IMR-90 (cell line): ENCODE results near the gene PCBP3. TPM values are rescaled to one million over a fixed set of nuclear protein-coding genes. Genes with fewer than 3 reads are reported as not detected.
A peak's percentile ranks its signal among the peaks of the same experiment; 100 is the strongest.

Experiments
- ATAC-seq: fragments of 200-7000 bp; cut with Tn5 transposase; 2 replicates; pipeline ENCODE4 v1.9.1; 2020; ENCODE audit warnings: low read depth, mild to moderate bottlenecking, moderate library complexity
- BruUV-seq: library from RNA; stranded (reverse); fragments of 400-500 nt; replicated peaks from 2 replicates; lab custom pipeline; 2021; lab: Mats Ljungman, UMichigan
- CTCF ChIA-PET: fragments of 300-600 bp; formaldehyde crosslinking; extraction: SDS; loops from one replicate; lab custom pipeline; 2021; ENCODE audit warnings: antibody characterized with exemption; lab: Yijun Ruan, JAX
- POLR2A ChIA-PET: fragments of 300-600 bp; sonication (Branson Sonifier 250); formaldehyde crosslinking; loops from one replicate; lab custom pipeline; 2022; ENCODE audit warnings: antibody characterized with exemption; ENCODE audit not compliant: unreplicated experiment; lab: Charles Lee
- DNase-seq: peaks from one replicate; pipeline ENCODE4 v3.0.0; 2013
- H2AFZ ChIP-seq: replicated peaks from 2 replicates; pipeline ENCODE3; 2013; ENCODE audit warnings: low read length, mild to moderate bottlenecking; ENCODE audit not compliant: poor library complexity
- H2AK5ac ChIP-seq: 2 replicates; pipeline ENCODE4 v1.6.1; 2013; ENCODE audit warnings: low read depth, low read length, inconsistent platforms
- H2AK9ac ChIP-seq: replicated peaks from 2 replicates; pipeline ENCODE3; 2013; ENCODE audit warnings: mild to moderate bottlenecking, low read depth, low read length, moderate library complexity; ENCODE audit not compliant: poor library complexity
- H2BK120ac ChIP-seq: 2 replicates; pipeline ENCODE4 v1.6.1; 2013; ENCODE audit warnings: low read depth, low read length, inconsistent platforms
- H2BK15ac ChIP-seq: 3 replicates; pipeline ENCODE4 v1.6.1; 2013; ENCODE audit warnings: low read depth, low read length, inconsistent platforms
- H2BK20ac ChIP-seq: 2 replicates; pipeline ENCODE4 v1.6.1; 2013; ENCODE audit warnings: low read depth, mild to moderate bottlenecking, inconsistent platforms, low read length, moderate library complexity
- H2BK5ac ChIP-seq: 2 replicates; pipeline ENCODE4 v1.6.1; 2013; ENCODE audit warnings: mild to moderate bottlenecking, low read depth, low read length, inconsistent platforms; ENCODE audit not compliant: poor library complexity, severe bottlenecking
- H3K14ac ChIP-seq: replicated peaks from 2 replicates; pipeline ENCODE4 v1.6.1; 2013; ENCODE audit warnings: low read depth, low read length, inconsistent platforms
- H3K18ac ChIP-seq: 2 replicates; pipeline ENCODE4 v1.6.1; 2013; ENCODE audit warnings: low read depth, low read length, control low read depth
- H3K23ac ChIP-seq: 2 replicates; pipeline ENCODE4 v1.6.1; 2013; ENCODE audit warnings: low read depth, low read length, inconsistent platforms
- H3K27ac ChIP-seq: 2 replicates; pipeline ENCODE4 v1.5.1; 2013; ENCODE audit warnings: mild to moderate bottlenecking, control low read depth, low read length; ENCODE audit not compliant: insufficient read depth
- H3K27me3 ChIP-seq: 2 replicates; pipeline ENCODE4 v1.6.1; 2013; ENCODE audit warnings: low read length; ENCODE audit not compliant: control insufficient read depth, insufficient read depth
- H3K36me3 ChIP-seq: 2 replicates; pipeline ENCODE4 v1.6.1; 2013; ENCODE audit warnings: low read length, mixed read lengths; ENCODE audit not compliant: control insufficient read depth, insufficient read depth
- H3K4ac ChIP-seq: 2 replicates; pipeline ENCODE4 v1.6.1; 2013; ENCODE audit warnings: low read depth, low read length, inconsistent platforms
- H3K4me1 ChIP-seq: 2 replicates; pipeline ENCODE4 v1.6.1; 2013; ENCODE audit warnings: low read length, mixed read lengths; ENCODE audit not compliant: control insufficient read depth, insufficient read depth
- H3K4me2 ChIP-seq: 2 replicates; pipeline ENCODE4 v1.6.1; 2013; ENCODE audit warnings: low read depth, mild to moderate bottlenecking, control low read depth, low read length, moderate library complexity
- H3K4me3 ChIP-seq: 2 replicates; pipeline ENCODE4 v1.5.1; 2013; ENCODE audit warnings: low read depth, mild to moderate bottlenecking, control low read depth, low read length, moderate library complexity; ENCODE audit not compliant: insufficient read depth
- H3K56ac ChIP-seq: 2 replicates; pipeline ENCODE4 v1.6.1; 2013; ENCODE audit warnings: low read length, inconsistent platforms; ENCODE audit not compliant: insufficient read depth; ENCODE audit errors: extremely low read depth
- H3K79me1 ChIP-seq, 2 experiments: 2 replicates each; pipeline ENCODE4 v1.6.1; 2013; ENCODE audit warnings: low read length in 2 of 2, inconsistent platforms in 1 of 2, low read depth in 1 of 2
- H3K9ac ChIP-seq: 2 replicates; pipeline ENCODE4 v1.6.1; 2013; ENCODE audit warnings: low read depth, low read length, control low read depth
- H3K9me1 ChIP-seq: 2 replicates; pipeline ENCODE4 v1.6.1; 2013; ENCODE audit warnings: low read length, inconsistent platforms; ENCODE audit not compliant: insufficient read depth
- H3K9me3 ChIP-seq: 2 replicates; pipeline ENCODE4 v1.6.1; 2013; ENCODE audit warnings: low read length; ENCODE audit not compliant: control insufficient read depth, insufficient read depth
- H4K20me1 ChIP-seq: 2 replicates; pipeline ENCODE4 v1.6.1; 2013; ENCODE audit warnings: low read length, inconsistent platforms; ENCODE audit not compliant: insufficient read depth
- H4K5ac ChIP-seq: 2 replicates; pipeline ENCODE4 v1.6.1; 2013; ENCODE audit warnings: mild to moderate bottlenecking, low read depth, low read length, control low read depth
- H4K8ac ChIP-seq, 2 experiments: 2 replicates each; pipeline ENCODE4 v1.6.1; 2013; ENCODE audit warnings: low read depth in 2 of 2, low read length in 2 of 2, control low read depth in 1 of 2, inconsistent platforms in 1 of 2
- H4K91ac ChIP-seq: 2 replicates; pipeline ENCODE4 v1.6.1; 2013; ENCODE audit warnings: low read depth, low read length, inconsistent platforms; ENCODE audit not compliant: insufficient read depth
- BHLHE40 ChIP-seq: fragments of 150-350 bp; IDR thresholded peaks from 2 replicates; pipeline ENCODE4 v1.6.1; 2016; ENCODE audit warnings: mild to moderate bottlenecking, low read depth, low read length
- CEBPB ChIP-seq: IDR thresholded peaks from 2 replicates; pipeline ENCODE4 v1.6.1; 2012; ENCODE audit warnings: low read depth, low read length, improper control_type of control experiment
- CHD1 ChIP-seq: IDR thresholded peaks from 2 replicates; pipeline ENCODE4 v1.6.1; 2012; ENCODE audit warnings: low read depth, low read length, improper control_type of control experiment
- FOS ChIP-seq: fragments of 150-350 bp; IDR thresholded peaks from 2 replicates; pipeline ENCODE4 v1.6.1; 2016; ENCODE audit warnings: low read depth, low read length
- MAFK ChIP-seq: IDR thresholded peaks from 2 replicates; pipeline ENCODE4 v1.6.1; 2012; ENCODE audit warnings: low read depth, low read length, improper control_type of control experiment
- MAZ ChIP-seq: IDR thresholded peaks from 2 replicates; pipeline ENCODE4 v1.6.1; 2012; ENCODE audit warnings: low read depth, mild to moderate bottlenecking, low read length, improper control_type of control experiment, moderate library complexity, borderline replicate concordance
- MXI1 ChIP-seq: IDR thresholded peaks from 2 replicates; pipeline ENCODE4 v1.6.1; 2012; ENCODE audit warnings: low read depth, mild to moderate bottlenecking, low read length, moderate library complexity, borderline replicate concordance
- NFE2L2 ChIP-seq: fragments of 150-350 bp; IDR thresholded peaks from 2 replicates; pipeline ENCODE4 v1.6.1; 2016; ENCODE audit warnings: low read depth, mild to moderate bottlenecking, low read length
- POLR2A ChIP-seq: IDR thresholded peaks from 2 replicates; pipeline ENCODE4 v1.6.1; 2012; ENCODE audit warnings: mild to moderate bottlenecking, low read depth, low read length
- RAD21 ChIP-seq: IDR thresholded peaks from 2 replicates; pipeline ENCODE4 v1.6.1; 2012; ENCODE audit warnings: low read length, improper control_type of control experiment
- RCOR1 ChIP-seq: IDR thresholded peaks from 2 replicates; pipeline ENCODE4 v1.6.1; 2012; ENCODE audit warnings: mild to moderate bottlenecking, low read length, improper control_type of control experiment; ENCODE audit not compliant: insufficient replicate concordance
- RFX5 ChIP-seq: IDR thresholded peaks from 2 replicates; pipeline ENCODE4 v1.8.0; 2012; ENCODE audit warnings: low read depth, mild to moderate bottlenecking, low read length, moderate library complexity
- SMC3 ChIP-seq: fragments of 150-350 bp; IDR thresholded peaks from 2 replicates; pipeline ENCODE4 v1.6.1; 2016; ENCODE audit warnings: low read depth, mild to moderate bottlenecking, antibody characterized with exemption, low read length, moderate library complexity
- WGBS, 2 experiments: methylation state at CpG; one replicate each; pipeline versions ENCODE4 v1.1.5 to v1.1.7; 2013; ENCODE audit warnings: missing lambda C conversion rate in 2 of 2; ENCODE audit not compliant: insufficient read length in 1 of 2; ENCODE audit errors: extremely low coverage in 2 of 2; 5-methylcytosine and 5-hydroxymethylcytosine counted together
- dilution Hi-C: fragments of 300-500 bp; cut with HindIII; formaldehyde crosslinking; loops from one replicate; pipeline ENCODE4 v1.14.3; 2018; ENCODE audit warnings: low sequenced_read_pairs; ENCODE audit not compliant: unreplicated experiment
- in situ Hi-C: fragments of 300-500 bp; cut with MboI; formaldehyde crosslinking; loops from 3 replicates; pipeline ENCODE4 v1.14.3; 2019; ENCODE audit warnings: low sequenced_read_pairs, inconsistent platforms, mixed read lengths
- intact Hi-C: fragments of 100-400 bp; cut with micrococcal nuclease; formaldehyde crosslinking; loops from 2 replicates; pipeline ENCODE4 v1.10.0; 2022
- polyA plus RNA-seq, 3 experiments: library from polyadenylated mRNA; depleted of rRNA; stranded (reverse); fragments of >200 nt; gene quantifications; 2 replicates each; pipeline ENCODE4 v1.2.3, GENCODE V29; 2012; ENCODE audit warnings: low replicate concordance in 1 of 3
- total RNA-seq: library from RNA; depleted of rRNA; stranded (reverse); fragments of >200 nt; gene quantifications from 2 replicates; pipeline ENCODE4 v1.2.3, GENCODE V29; 2012
- TF ChIP-seq, protein P1 (sequence below): conservative IDR thresholded peaks from 2 replicates; pipeline ENCODE4 v1.5.1; 2012; ENCODE audit warnings: mild to moderate bottlenecking, low read depth, low read length, improper control_type of control experiment
- TF ChIP-seq, protein P2 (sequence below): fragments of 150-350 bp; IDR thresholded peaks from 2 replicates; pipeline ENCODE4 v1.6.1; 2017; ENCODE audit warnings: mild to moderate bottlenecking, antibody characterized with exemption, low read length, low read depth
- TF ChIP-seq, protein P3 (sequence below): fragments of 150-350 bp; IDR thresholded peaks from 2 replicates; pipeline ENCODE4 v1.6.1; 2016; ENCODE audit warnings: low read depth, mild to moderate bottlenecking, low read length, moderate library complexity, borderline replicate concordance

PCBP3 gene
- total and polyA plus RNA-seq, 2 of the 4 experiments (the other 2 are of a cell fraction): 2.9 to 3.9 TPM

DNA sequence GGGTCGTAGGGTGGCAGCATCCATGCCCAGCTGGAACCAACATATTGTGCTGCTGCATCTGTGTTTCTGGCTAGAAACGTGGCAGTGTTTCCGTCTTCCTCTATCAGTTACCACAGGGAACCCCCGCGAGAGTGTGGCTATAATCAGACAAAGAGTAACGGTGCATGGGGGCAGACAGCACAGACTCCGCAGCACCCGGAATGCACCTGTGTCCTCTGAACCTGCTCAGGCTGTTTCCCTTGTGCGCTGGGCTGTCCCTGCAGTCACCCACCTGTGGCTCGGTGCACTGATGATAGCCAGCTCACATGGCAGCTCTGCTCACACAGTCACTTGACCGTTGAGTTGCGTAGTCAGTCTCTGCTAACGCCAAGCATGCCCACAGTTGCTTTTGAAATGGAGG is 11.4 kb upstream of the PCBP3 start:
- in situ Hi-C loops (no loop called here), intact Hi-C loops (no loop called here), dilution Hi-C loops (no loop called here)
- Histone ChIP-seq H3K9me3 (no peaks in the 10 kb centered on the region), H2BK20ac (no peak overlapping the region), H2AK9ac (no peak overlapping the region), H2AFZ (peak overlapping the region; percentile 23), H2BK120ac (no peak overlapping the region; the same call in 1 of the 2 replicates), H3K14ac (no peak overlapping the region), H4K91ac (no peak overlapping the region), H2BK5ac (no peak overlapping the region), H3K36me3 (no peaks in the 10 kb centered on the region), H3K23ac (no peak overlapping the region), H3K56ac (no peak overlapping the region), H3K79me1 (no peaks in the 10 kb centered on the region), H3K27me3 (peaks cover 25% of the 10 kb centered on the region), H3K4ac (peak overlapping the region; percentile 3; the same call in 1 of the 2 replicates), H4K5ac (no peak overlapping the region), H4K8ac (no peak overlapping the region), H3K9ac (no peak overlapping the region), H2AK5ac (no peak overlapping the region), H3K27ac (no peak overlapping the region), H3K4me2 (no peak overlapping the region), H3K4me3 (no peak overlapping the region), H3K18ac (no peak overlapping the region), H3K4me1 (no peaks in the 10 kb centered on the region), H2BK15ac (no peak overlapping the region), H4K20me1 (no peaks in the 10 kb centered on the region), H3K9me1 (peaks cover 14% of the 10 kb centered on the region)
- no peak for ATAC-seq
- POLR2A ChIA-PET: no interaction called here
- CTCF ChIA-PET: no interaction called here
- no peak for DNase-seq
- BruUV-seq: no TSS peak
- 91% methylated on average over 9 of the region's 13 CpGs; no CpG with 5 or more reads in 1 of the 2 experiments for WGBS, 2 experiments
- TF ChIP-seq NFE2L2 (no peak), FOS (no peak), CEBPB (no peak), RCOR1 (no peak), MXI1 (no peak), SMC3 (no peak), MAFK (no peak), RFX5 (no peak), MAZ (no peak), POLR2A (no peak), BHLHE40 (no peak), RAD21 (no peak), CHD1 (no peak)
- TF ChIP-seq, protein P1, sequence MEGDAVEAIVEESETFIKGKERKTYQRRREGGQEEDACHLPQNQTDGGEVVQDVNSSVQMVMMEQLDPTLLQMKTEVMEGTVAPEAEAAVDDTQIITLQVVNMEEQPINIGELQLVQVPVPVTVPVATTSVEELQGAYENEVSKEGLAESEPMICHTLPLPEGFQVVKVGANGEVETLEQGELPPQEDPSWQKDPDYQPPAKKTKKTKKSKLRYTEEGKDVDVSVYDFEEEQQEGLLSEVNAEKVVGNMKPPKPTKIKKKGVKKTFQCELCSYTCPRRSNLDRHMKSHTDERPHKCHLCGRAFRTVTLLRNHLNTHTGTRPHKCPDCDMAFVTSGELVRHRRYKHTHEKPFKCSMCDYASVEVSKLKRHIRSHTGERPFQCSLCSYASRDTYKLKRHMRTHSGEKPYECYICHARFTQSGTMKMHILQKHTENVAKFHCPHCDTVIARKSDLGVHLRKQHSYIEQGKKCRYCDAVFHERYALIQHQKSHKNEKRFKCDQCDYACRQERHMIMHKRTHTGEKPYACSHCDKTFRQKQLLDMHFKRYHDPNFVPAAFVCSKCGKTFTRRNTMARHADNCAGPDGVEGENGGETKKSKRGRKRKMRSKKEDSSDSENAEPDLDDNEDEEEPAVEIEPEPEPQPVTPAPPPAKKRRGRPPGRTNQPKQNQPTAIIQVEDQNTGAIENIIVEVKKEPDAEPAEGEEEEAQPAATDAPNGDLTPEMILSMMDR: no peak
- TF ChIP-seq, protein P2, sequence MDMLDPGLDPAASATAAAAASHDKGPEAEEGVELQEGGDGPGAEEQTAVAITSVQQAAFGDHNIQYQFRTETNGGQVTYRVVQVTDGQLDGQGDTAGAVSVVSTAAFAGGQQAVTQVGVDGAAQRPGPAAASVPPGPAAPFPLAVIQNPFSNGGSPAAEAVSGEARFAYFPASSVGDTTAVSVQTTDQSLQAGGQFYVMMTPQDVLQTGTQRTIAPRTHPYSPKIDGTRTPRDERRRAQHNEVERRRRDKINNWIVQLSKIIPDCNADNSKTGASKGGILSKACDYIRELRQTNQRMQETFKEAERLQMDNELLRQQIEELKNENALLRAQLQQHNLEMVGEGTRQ: no peak
- TF ChIP-seq, protein P3, sequence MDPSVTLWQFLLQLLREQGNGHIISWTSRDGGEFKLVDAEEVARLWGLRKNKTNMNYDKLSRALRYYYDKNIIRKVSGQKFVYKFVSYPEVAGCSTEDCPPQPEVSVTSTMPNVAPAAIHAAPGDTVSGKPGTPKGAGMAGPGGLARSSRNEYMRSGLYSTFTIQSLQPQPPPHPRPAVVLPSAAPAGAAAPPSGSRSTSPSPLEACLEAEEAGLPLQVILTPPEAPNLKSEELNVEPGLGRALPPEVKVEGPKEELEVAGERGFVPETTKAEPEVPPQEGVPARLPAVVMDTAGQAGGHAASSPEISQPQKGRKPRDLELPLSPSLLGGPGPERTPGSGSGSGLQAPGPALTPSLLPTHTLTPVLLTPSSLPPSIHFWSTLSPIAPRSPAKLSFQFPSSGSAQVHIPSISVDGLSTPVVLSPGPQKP: no peak
